GM10847 (cell line): Measurements from ENCODE around the gene IL4R.

Source experiments
- POLR2A ChIP-seq: IDR thresholded peaks from 2 replicates; pipeline ENCODE4 v1.6.1; 2011; ENCODE audit not compliant: insufficient read length; ENCODE audit errors: extremely low read depth

The IL4R gene

DNA sequence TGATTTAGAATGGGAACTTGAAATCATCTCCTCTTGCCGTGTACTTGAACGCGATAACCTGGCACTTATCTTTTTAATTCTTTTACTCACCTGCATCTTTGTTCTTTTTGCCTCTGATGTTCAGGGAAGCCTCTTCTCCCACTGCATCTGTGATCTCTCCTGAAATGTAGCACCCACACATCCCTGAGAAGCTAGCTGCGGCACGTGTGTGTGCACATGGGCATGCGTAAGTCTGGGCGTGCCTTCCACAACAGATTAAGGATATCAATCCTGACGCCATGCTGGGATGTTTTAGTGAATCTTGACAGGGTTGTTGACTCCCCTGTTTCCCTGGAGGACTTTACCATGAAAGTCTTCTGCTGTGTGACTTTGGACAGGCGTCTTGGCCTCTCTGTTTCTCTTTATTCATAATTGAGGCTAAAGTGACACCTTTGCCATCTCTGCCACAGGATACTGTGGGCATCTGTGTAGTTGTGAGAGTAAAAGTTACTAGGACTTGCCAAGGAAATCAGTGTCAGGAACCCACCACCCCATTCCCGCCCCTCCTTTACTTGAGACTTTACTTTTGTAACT, 20.5 kb downstream of the IL4R start:
- TF ChIP-seq POLR2A = no peak

DNA sequence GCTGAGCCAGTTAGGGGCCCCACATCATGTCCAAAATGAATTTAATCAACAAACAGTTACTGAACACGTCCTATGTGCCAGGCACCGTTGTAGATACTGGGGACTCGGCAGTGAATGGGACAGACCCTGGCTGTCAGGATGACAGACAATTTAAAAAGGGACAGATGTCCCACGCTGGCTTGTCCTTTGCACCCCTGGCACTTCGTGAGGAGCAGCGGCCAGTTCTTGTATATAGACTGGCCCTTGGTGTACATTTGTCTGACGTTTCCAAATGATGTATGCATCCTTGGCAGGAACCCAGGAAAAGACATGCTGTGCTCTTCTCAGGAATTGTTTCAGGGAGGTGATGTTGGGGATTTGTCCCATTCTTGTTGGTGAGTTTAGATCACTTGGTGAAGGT, 21.1 kb downstream of the IL4R start:
- TF ChIP-seq POLR2A = no peak

DNA sequence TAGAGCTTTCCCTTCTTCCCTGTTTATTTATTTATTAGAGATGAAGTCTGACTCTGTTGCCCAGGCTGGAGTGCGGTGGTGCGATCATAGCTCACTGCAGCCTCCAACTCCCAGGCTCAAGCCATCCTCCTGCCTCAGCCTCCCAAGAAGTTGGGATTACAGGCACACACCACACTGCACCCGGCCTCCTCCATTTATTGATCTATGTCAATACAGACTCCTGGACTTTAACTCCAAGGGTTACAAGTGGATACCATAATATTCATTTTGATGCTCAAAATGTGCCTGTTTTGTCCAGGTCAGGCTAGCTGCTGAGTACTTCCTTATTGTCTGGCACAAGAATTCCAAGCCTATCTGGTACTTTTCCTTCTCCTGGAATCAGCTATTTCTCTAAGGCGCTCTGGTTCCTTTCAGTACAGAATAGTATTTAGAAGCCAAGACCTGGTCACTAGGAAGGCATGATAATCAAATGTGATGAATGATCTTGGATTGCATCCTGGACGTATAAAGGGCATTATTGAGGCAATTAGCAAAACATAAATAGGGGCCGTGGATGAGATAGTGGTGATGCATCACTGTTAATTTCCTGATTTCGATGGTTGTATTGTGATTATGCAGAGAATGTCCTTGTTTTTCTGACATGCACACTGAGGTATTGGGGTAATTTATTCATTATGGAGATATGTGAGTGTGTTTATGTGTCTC, 21.7 kb downstream of the IL4R start:
- no peak for TF ChIP-seq POLR2A

DNA sequence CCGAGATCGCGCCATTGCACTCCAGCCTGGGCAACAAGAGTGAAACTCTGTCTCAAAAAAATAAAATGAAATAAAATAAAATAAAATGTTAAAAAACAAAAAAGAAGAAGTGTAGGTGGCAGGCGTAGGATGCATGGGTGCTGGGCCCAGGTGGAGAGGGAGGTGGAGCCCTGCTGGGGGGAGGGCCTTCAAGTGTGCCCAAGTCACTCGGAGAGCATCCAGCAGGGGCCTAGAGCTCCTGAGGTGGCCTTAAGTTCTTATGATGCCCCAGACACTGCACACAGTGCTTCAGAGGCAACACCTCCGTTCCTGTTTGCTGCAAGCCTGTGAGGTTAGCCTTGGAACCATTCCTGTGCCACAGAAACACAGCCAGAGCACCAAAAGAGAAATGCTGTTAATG, 23.2 kb downstream of the IL4R start:
- no peak for TF ChIP-seq POLR2A

DNA sequence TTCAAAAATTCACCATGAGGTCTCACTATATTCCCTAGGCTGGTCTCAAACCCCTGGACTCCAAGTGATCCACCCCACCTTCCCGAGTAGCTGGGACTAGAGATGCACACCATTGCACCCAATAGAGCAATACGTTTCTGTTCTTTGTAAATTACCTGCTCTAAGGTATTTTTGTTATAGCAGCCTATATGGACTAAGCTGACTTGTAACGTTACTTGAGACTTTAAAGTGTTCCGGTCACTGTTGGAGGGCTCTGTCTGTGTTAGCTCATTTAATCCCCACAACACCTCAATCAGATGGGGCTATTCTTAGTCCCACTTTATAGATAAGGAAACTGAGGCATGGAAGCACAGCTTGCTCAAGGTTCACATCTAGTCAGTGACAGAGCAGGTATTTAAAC, 25.4 kb downstream of the IL4R start:
- no peak for TF ChIP-seq POLR2A

DNA sequence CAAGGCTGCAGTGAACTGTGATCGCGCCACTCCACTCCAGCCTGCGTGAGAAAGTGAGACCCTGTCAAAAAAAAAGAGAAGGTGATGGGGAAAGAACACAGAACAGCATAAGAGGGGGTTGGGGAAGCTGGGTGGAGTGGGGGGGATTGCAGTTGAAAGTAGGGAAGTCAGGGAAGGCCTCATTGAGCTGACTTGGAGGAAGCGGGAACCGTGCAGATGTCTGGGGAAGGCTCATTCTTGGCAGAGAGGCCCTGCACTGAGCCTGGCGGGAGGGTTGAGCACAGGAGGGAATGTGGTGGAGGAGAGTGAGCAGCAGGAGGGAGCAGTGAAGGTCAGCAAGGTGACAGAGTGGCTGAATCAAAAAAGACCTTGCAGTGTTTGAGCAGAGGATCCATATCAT, 26.9 kb downstream of the IL4R start:
- TF ChIP-seq POLR2A = no peak

DNA sequence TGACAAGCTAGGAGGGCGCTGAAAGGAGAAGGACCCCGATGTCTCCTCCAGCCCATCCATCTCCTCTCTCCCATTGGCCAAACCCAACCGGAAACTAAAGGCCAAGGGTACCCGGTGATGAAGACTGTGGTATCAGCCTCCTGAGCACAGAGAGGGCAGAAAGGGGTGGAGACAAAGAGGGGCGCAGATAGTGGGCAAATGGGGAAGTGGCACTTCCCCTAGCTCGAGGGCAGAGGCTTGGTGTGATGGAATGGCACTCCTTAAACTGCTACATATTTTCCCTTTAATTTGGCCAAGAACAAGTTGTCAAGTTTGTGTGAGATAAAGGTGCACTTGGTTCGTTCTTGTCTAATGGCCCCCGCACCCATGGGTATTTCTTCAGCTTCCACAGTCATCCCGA, 27.8 kb downstream of the IL4R start:
- no peak for TF ChIP-seq POLR2A

DNA sequence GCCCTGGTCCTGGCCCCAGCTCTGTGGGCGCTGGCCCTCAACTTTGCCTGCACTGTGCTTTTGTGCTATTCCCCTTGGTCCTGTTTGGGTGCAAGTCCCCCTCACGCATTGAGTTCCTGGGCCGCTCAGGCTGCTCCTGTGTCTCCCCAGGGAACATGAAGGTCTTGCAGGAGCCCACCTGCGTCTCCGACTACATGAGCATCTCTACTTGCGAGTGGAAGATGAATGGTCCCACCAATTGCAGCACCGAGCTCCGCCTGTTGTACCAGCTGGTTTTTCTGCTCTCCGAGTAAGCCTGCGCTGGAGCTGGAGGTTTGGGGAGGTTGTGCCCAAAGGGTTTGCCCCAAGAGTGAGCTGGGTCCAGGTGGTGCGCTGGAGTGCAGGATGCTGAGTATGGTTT, 28.2 kb downstream of the IL4R start:
- no peak for TF ChIP-seq POLR2A

DNA sequence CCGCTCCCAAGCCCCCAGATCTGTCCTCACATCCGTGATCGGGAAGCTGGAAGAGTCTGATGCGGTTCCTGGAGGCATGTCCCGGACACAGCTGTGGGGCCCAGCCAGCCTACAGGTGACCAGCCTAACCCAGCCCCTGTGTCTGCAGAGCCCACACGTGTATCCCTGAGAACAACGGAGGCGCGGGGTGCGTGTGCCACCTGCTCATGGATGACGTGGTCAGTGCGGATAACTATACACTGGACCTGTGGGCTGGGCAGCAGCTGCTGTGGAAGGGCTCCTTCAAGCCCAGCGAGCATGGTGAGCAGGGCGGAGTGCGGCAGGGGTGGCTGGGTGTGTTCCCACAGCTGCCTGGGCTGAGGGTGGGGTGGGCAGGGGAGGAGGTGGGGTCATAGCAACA, 30.9 kb downstream of the IL4R start:
- TF ChIP-seq POLR2A = no peak

DNA sequence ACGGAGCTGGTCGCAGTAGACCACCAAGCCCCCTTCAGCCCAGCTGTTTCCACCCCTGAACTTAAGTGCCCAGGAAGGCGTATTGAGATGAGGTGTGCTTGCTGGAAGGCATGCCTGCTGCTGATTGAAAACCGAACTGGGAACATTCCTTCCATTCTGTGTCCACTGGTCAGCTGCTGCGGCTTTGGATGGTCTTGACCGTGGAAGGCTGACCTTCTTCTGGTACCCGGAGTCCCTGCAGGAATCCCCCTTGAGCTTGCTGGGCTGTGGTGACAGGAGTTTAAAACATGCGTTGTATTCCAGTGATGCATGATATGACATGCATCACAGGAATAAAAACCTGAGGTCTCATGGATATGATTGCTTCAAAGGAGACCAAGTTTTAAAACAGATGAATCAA, 31.4 kb downstream of the IL4R start:
- TF ChIP-seq POLR2A = no peak

DNA sequence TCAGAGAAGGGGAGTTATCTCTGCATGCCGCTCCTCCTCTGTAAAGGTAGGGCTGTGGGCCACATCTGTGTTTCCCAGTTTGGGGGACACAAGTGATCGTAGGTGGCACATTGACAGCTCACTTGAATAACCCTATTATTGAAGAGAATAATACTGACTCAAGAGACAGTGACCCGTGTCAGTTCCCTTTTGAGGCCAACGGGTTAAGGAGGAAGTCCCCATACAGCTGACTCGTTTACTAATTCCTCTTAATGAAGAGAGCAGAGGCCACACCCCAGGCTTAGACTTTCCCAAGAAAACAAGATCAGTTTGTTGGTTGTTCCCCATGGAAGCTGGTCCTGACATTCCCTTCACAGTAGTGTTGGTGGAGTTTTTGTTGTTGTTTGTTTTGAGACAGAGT, 33.0 kb downstream of the IL4R start:
- TF ChIP-seq POLR2A = no peak

DNA sequence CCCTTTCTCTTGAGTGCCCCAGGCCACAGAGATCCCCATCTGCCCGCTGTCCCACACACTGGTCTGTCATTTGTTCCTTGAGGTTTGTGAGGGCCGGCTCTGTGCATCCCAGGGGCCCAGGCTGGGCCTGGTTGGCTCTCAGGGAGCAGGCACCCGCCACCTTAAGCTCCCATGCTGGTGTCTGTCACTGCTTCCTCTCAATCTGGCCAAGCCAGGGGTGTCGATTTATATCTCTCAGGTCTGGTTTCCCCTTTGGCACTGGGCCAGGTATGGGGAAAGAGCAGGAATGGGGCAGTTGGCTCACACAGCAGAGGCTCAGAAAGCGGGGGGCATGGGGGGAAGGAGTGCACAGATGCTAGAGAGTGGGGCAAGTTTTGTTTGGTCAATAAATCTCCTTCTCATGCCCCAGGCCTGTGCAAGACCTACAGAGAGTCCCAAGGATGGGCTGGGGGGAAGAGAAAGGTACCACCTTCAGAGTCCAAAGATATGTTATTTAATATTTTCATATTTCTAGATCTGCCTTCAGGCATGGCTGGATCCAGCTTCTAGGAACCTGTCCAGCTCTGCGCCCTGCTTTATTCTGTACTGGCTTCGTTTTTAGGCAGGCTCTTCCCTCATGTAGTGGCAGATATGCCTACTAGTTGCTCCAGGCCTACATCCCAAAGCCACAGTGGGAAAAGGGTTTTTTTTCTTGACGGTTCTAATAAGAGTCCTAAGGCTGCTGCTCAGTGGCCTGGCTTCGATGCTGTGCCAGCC, 34.3 kb downstream of the IL4R start:
- no peak for TF ChIP-seq POLR2A

DNA sequence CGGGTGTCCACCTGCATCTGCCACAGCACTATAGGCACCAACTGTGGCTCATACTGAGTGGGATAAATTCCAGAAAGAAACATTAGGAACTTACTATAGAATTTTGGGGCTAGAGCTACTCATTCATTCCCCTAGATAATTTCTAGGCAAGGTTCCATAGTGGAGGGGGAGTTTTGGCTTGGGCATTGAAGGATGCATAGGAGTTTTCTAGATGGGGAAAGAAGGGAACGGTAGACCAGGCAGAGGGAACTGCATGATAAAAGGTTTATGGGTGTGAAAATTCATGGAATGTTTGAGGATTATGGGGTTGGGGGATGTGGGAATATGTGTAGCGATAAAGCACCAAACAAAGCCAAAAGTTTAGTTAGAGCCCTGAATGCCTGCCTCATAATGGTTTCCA, 35.5 kb downstream of the IL4R start:
- no peak for TF ChIP-seq POLR2A

DNA sequence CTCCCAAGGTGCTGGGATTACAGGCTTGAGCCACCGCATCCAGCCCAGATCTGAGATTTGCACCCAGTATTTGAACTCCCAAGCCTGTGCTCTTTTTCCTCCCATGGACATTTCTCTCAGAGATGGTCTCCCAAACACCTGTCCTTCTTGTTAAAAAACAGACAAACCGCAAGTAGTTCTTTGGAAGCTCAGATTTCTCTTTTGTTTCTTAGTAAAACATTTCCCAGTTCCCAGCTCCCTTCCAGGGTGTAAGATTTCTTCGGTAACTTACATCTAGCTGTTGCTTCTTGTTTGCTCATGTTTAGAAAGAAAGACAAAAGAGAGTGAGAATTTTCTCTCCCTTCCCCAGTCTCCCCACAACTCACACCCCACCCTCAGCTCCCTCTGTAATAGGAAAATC, 36.2 kb downstream of the IL4R start:
- no peak for TF ChIP-seq POLR2A

DNA sequence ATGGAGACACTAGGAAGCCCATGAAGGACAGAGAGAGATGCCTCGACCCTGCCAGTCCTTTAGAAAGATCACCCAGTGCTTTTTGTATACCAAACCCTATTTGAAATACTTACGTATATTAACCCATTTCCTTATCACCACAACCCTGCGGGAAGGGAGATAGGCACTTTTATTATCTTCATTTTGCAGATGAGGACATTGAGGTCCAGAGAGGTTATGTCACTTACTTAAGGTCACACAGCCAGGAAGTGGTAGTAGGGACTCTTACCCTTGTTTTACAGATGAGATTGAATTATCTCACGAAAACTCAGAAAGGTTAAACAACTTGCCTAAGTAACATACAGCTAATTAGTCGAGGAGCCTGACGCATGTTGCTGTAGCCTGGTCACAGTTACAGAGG, 38.2 kb downstream of the IL4R start:
- TF ChIP-seq POLR2A = no peak

DNA sequence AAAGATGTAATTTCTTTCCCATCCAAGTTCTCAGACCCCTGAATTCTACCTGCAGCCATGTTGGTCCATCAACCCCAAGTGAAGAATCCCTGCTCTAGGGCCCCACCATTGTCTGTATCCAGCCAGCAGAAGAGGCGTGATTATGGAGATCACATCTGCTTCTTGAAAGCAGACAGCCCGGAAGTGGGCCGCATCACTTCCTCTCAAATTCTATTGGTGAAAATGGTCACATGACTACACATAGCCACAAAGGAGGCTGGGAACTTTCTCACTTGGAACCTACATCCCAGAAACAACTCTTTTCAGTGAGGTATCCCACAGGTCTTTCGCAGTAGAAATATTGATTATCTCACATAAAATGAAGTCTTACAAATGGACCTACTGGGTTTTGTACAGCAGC, 40.1 kb downstream of the IL4R start:
- TF ChIP-seq POLR2A = no peak
